GM19239 (cell line): ENCODE results near the gene SMARCE1.

Source experiments
- DNase-seq: peaks from one replicate; pipeline ENCODE4 v3.0.0; 2011; ENCODE audit warnings: low spot score; ENCODE audit not compliant: insufficient read length
- FAIRE-seq: peaks from 2 replicates; lab custom pipeline; 2011; peaks lifted over from hg19 to GRCh38; lab: Jason Lieb, UNC

Gene SMARCE1

GRCh38 chr17:40646791-40647623, 611 bp downstream of the SMARCE1 start:
- peak; percentile 21 for DNase-seq
- FAIRE-seq: peak; percentile 90

DNA sequence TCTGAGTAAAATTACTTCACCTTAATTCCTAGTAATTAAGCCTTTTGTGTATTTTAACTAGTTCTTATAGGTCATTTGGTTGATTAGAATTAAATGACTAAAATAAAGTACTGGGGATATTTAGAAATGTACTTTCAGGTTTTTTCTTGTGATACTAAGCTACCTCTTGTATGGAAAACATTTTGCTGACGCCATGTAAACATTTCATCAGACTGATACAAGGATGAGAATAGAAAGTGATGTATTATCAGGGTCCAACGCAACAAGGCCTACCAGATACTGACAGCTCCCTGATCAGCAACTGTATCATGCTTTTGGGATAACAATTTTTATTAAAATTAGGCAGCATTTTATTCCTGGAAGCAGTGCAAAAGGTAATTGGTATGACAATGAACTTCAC, 1.7 kb downstream of the SMARCE1 start:
- peak; percentile 75 for FAIRE-seq
- DNase-seq: no peak

DNA sequence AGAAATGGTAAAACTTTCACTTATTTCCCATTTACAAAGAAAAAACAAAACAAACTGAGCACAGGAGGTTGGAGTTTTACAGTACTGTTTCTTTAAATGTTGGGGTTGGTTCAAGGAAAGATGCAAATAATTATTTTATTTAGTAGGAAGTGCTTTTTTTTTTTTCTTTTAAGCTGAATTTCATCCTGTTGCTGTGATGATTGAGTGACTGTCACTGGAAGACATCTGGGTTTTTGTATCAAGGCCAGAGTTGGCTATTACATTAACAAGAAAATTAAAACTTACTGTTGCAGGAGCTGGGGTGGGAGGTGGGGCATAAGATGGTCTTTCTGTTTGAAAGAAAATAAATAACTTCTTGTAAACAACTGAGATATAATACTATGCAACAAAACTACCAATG, 2.3 kb downstream of the SMARCE1 start:
- FAIRE-seq (peak; percentile 80), DNase-seq (no peak)

DNA sequence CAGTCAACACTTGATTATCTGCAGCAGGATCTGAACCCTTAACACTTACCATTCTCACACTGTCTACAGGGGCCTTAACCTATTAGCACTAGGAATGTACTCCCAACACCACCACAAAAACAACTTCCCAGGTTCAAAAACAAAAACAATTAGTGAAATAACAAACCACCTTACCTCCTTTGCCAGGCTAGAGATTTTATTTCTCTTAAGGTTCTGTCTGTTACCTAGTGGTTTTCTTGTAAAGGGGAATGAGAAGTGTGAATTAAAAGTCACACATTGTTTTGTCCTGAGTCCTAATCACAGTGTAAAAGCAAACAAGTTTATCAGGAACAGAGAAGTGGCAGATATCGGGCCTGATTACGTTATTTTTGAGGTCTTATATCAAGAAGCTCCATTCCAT, 9.7 kb downstream of the SMARCE1 start:
- FAIRE-seq (peak; percentile 39), DNase-seq (no peak)

DNA sequence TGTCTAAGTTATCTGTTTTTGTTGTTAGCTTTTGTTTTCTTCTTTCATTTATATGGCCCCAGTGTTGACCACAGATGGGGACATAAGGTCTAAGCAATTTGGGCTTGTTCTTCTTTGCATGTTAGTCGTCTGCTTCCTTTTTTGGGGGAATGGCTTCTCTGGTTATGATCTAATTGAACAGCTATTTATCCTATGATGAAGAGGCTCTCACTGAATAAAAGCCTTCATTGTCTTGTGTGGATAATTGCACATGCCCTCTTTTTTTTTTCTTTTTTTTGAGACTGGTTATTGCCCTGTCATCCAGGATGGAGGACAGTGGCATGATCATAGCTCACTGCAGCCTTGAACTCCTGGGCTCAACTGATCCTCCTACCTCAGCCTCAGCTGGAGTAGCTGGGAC, 13.7 kb downstream of the SMARCE1 start:
- FAIRE-seq: no peak
- DNase-seq: no peak

DNA sequence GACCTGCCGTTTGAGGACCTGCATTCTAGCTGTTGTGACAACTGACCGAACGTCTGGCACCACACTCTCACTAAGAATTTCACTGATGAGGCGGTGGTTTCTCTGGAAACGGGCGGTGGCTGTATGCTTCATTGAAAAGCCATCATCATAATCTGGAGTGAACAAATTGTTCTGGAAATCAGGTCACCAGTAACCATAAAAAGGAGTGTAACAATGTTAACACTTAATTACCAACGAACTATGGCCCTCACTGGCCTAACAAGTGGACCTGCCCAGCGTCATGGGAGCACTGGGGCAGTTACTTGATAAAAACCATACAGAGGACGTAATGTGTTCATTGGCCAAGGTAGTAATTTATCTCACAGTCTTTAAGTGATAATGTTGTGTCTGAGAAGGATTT, 15.4 kb downstream of the SMARCE1 start:
- FAIRE-seq (no peak), DNase-seq (no peak)

GRCh38 chr17:40629842-40630241, 17.8 kb downstream of the SMARCE1 start:
- FAIRE-seq: no peak
- DNase-seq: no peak

GRCh38 chr17:40625311-40625710, 22.3 kb downstream of the SMARCE1 start:
- DNase-seq (no peak), FAIRE-seq (no peak)

- peak; percentile 57 for FAIRE-seq
Measured at GRCh38 chr17:40623419-40624210, 24.0 kb downstream of the SMARCE1 start.

DNA sequence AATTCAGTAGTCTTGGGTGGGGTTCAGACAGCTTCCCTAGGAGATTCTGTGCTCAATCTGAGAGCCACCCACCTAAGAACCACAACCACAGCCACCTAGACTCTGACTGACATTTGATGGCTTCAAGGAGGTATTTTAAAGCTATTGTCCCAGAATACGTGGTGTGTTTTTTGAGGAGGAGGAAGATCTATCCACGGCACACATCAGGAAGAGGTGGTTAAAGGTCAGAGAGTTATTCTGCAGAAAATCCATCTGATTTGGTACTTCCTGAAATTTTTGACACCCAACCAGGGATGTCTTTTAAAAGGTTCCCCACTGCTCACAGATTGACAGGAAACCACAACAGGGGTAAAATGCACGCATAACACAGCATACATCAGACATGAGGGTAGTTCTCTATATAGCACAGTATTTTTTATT, 25.1 kb downstream of the SMARCE1 start:
- FAIRE-seq (no peak), DNase-seq (no peak)

More at GRCh38 chr17:40623419-40624210, 24.0 kb downstream of the SMARCE1 start:
- DNase-seq: no peak

- DNase-seq (no peak), FAIRE-seq (no peak)
Measured at GRCh38 chr17:40621578-40621977, 26.0 kb downstream of the SMARCE1 start.

- DNase-seq (no peak), FAIRE-seq (no peak)
Measured at GRCh38 chr17:40621019-40621418, 26.6 kb downstream of the SMARCE1 start.

GRCh38 chr17:40618754-40619625, 28.6 kb downstream of the SMARCE1 start:
- no peak for DNase-seq
- no peak for FAIRE-seq

DNA sequence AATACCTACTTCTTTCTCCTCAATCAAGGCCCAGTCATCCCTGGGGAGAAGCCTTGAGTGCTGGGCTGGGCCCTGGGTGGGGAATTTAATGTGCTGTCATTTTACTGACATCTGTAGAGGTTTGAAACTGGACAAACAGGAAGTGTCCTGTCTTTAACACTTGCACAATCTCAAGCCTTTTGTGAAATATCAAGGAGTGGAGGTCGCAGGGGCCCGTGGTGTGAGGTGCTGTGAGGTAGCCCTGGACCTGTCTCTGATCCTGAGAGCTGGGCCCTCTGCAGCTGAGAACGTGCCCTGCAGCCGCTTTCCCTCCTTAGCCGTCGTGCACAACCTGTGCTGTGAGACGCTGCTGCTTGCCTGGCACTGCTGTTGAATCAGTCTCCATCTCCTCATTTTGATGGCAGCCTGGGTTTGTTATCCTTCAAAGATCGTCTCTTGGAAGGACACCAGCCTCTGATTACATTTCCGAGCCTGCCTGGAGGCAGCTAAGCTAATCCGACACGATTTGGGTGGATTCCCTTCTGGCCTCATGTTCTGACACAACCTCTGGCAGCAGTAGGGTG, 29.9 kb downstream of the SMARCE1 start:
- FAIRE-seq (no peak), DNase-seq (no peak)

DNA sequence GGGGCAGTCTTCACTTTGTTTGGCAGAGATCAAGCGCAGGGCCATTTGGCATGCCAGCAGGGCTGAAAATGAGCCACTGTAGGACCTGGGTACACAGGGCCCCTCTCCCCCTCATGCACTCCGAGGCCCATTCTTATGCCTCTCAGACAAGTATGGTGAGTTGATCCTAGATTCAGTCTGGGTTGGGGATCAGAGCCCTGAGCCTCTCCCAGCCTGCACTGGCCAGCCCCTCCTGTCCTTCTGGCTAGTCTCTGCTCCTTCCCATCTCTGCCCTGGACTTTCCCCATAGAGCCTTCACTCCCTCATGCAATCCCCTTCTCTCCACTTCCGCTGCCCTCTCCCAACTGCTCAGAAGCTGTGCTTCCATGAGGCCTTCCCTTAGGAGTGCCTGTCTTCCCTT, 31.0 kb downstream of the SMARCE1 start:
- FAIRE-seq (no peak), DNase-seq (no peak)

DNA sequence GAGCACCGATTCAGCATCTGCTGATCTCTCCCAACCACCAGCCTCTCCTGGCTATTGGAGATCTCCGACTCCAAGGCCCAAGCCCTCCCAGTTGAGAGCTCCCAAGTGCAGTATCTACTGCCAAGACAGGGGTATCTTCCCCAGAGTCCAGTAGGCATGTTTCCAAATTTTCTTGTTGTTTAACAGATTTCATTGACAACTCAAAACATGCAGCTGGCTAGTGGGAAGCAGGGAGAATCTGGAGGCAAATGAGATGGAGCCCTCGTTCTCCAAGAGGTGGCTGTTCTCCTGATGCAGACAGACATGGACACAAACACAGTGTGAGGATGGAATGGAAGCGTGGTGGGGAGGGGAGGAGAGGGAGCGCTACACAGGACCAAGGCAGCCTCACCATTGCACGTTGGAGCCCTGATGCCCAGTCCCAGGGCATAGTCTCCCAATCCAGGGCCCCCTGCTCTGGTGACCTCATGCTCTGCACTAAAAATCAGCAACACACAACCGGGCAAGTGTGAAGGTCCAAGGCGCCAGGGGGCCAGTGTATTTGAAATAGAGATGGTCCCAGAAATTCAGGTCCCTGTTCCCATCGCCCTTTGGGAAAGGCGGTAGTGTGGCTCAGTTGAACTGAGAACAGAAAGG, 31.7 kb downstream of the SMARCE1 start:
- FAIRE-seq: no peak
- no peak for DNase-seq

- peak; percentile 94 for FAIRE-seq
- DNase-seq: peak; percentile 30
Measured at GRCh38 chr17:40615068-40615840, 32.4 kb downstream of the SMARCE1 start.

GRCh38 chr17:40614431-40615067, 33.1 kb downstream of the SMARCE1 start:
- DNase-seq (no peak), FAIRE-seq (no peak)
